Caco-2 (cell line): ENCODE results near the gene KCNQ1OT1. TPM values are rescaled to one million over a fixed set of nuclear protein-coding genes. Genes with fewer than 3 reads are reported as not detected.

Experiments used
- BruUV-seq: library from RNA; stranded (reverse); fragments of 400-500 nt; replicated peaks from 2 replicates; lab custom pipeline; 2021; lab: Mats Ljungman, UMichigan
- CTCF ChIA-PET: fragments of 300-600 bp; sonication (Branson Sonifier 250); formaldehyde crosslinking; loops from one replicate; lab custom pipeline; 2022; ENCODE audit warnings: antibody characterized with exemption; lab: Charles Lee
- POLR2A ChIA-PET: fragments of 300-600 bp; sonication (Branson Sonifier 250); formaldehyde crosslinking; loops from one replicate; lab custom pipeline; 2022; ENCODE audit warnings: antibody characterized with exemption; lab: Charles Lee
- DNase-seq, 2 experiments: peaks; one replicate each; pipeline versions ENCODE4 v3.0.0 to v3.0.0-alpha.2; 2020 to 2022
- H3K27me3 ChIP-seq: replicated peaks from 2 replicates; pipeline ENCODE4 v1.6.0; 2011; ENCODE audit warnings: low read length; ENCODE audit not compliant: control insufficient read depth, insufficient read depth
- H3K36me3 ChIP-seq: 2 replicates; pipeline ENCODE4 v1.5.1; 2011; ENCODE audit warnings: low read length; ENCODE audit not compliant: control insufficient read depth, insufficient read depth
- H3K4me1 ChIP-seq: fragments of 250-450 bp; sonication (Bioruptor Pico); 2 replicates; pipeline ENCODE4 v1.5.1; 2020; ENCODE audit warnings: mild to moderate bottlenecking
- H3K4me3 ChIP-seq: 2 replicates; pipeline ENCODE4 v1.5.1; 2011; ENCODE audit warnings: low read depth, mild to moderate bottlenecking, control low read depth, low read length
- H3K9me3 ChIP-seq: fragments of 250-450 bp; sonication (Bioruptor Pico); 2 replicates; pipeline ENCODE4 v1.5.1; 2020; ENCODE audit warnings: mild to moderate bottlenecking, moderate library complexity
- H3K27ac Mint-ChIP-seq: one replicate; pipeline ENCODE4 v1.8.0; 2022; ENCODE audit warnings: mixed read lengths; ENCODE audit not compliant: unreplicated experiment
- H3K27me3 Mint-ChIP-seq: one replicate; pipeline ENCODE4 v1.8.0; 2022; ENCODE audit warnings: mixed read lengths; ENCODE audit not compliant: insufficient read depth, unreplicated experiment
- H3K36me3 Mint-ChIP-seq: one replicate; pipeline ENCODE4 v1.8.0; 2022; ENCODE audit warnings: mild to moderate bottlenecking, mixed read lengths; ENCODE audit not compliant: insufficient read depth, unreplicated experiment
- H3K4me1 Mint-ChIP-seq: one replicate; pipeline ENCODE4 v1.8.0; 2022; ENCODE audit warnings: low read depth, mixed read lengths; ENCODE audit not compliant: unreplicated experiment
- H3K4me3 Mint-ChIP-seq: one replicate; pipeline ENCODE4 v1.8.0; 2022; ENCODE audit warnings: mild to moderate bottlenecking, moderate library complexity, mixed read lengths; ENCODE audit not compliant: unreplicated experiment
- H3K9me3 Mint-ChIP-seq: one replicate; pipeline ENCODE4 v1.8.0; 2022; ENCODE audit warnings: mixed read lengths; ENCODE audit not compliant: unreplicated experiment
- CTCF ChIP-seq, 2 experiments: fragments of 200-600 bp in 1 of 2; IDR thresholded peaks; 1 replicate in 1 of 2; 2 replicates in 1 of 2; pipeline versions ENCODE4 v1.5.1 to v1.8.0; 2011 to 2022; ENCODE audit warnings: antibody characterized with exemption in 1 of 2, control low read depth in 1 of 2, inconsistent platforms in 1 of 2, low read depth in 1 of 2, low read length in 1 of 2, mild to moderate bottlenecking in 1 of 2, moderate library complexity in 1 of 2; ENCODE audit not compliant: insufficient read depth in 1 of 2, severe bottlenecking in 1 of 2, unreplicated experiment in 1 of 2
- intact Hi-C: fragments of 100-400 bp; cut with micrococcal nuclease; formaldehyde crosslinking; loops from one replicate; pipeline ENCODE4 v1.10.0; 2022; ENCODE audit not compliant: unreplicated experiment
- total RNA-seq: library from RNA; stranded (reverse); gene quantifications from 2 replicates; pipeline ENCODE4 v1.2.3, GENCODE V29; 2022

Gene KCNQ1OT1
- total RNA-seq, 1 experiment from 2014 or later = 7.5 TPM

GRCh38 chr11:2691991-2692875, 7.6 kb downstream of the KCNQ1OT1 start:
- intact Hi-C loops = loop anchor here (1.0 kb wide), 1 partner anchor 196 kb away; no protein-coding TSS in a partner anchor
- H3K4me3 ChIP-seq = no peak overlapping the region

GRCh38 chr11:2691355-2691761, 8.4 kb downstream of the KCNQ1OT1 start:
- H3K36me3 Mint-ChIP-seq = peaks cover 54% of the 10 kb centered on the region
- peaks cover 16% of the 10 kb centered on the region for H3K4me1 ChIP-seq
- no peaks in the 10 kb centered on the region for H3K27me3 ChIP-seq
- TF ChIP-seq CTCF (IDR thresholded peaks at IDR 0.05; ENCODE audit: insufficient read depth in 1 of 2, low read depth in 1 of 2, low read length in 1 of 2, severe bottlenecking in 1 of 2, unreplicated experiment in 1 of 2) = no peak
- intact Hi-C loops = no loop called here
- H3K4me3 Mint-ChIP-seq = no peak overlapping the region
- ChIA-PET POLR2A (interaction anchor here (1.0 kb wide), 1 partner anchor 9 kb away, joined by 3 read pairs; the partner anchor contains the start of gene KCNQ1OT1), CTCF (no interaction called here)
- H3K27me3 Mint-ChIP-seq = no peaks in the 10 kb centered on the region
- peaks cover 18% of the 10 kb centered on the region for H3K36me3 ChIP-seq
- no peak overlapping the region for H3K27ac Mint-ChIP-seq
- no TSS peak for BruUV-seq
- peaks cover 27% of the 10 kb centered on the region for H3K4me1 Mint-ChIP-seq
- DNase-seq = peak in 1 of 2 experiments; percentile 17
- H3K9me3 Mint-ChIP-seq = no peaks in the 10 kb centered on the region
- H3K9me3 ChIP-seq = no peaks in the 10 kb centered on the region
- no peak overlapping the region for H3K4me3 ChIP-seq

More at GRCh38 chr11:2691991-2692875, 7.6 kb downstream of the KCNQ1OT1 start:
- H3K36me3 Mint-ChIP-seq = peaks cover 63% of the 10 kb centered on the region
- CTCF ChIA-PET = interaction anchor here (0.6 to 0.9 kb wide), 2 partner anchors 161 to 196 kb away, joined by 3 to 4 read pairs; no protein-coding TSS in a partner anchor
- peaks cover 12% of the 10 kb centered on the region for H3K36me3 ChIP-seq
- H3K9me3 Mint-ChIP-seq = no peaks in the 10 kb centered on the region
- POLR2A ChIA-PET = no interaction called here
- H3K4me3 Mint-ChIP-seq = no peak overlapping the region
- H3K27me3 ChIP-seq = no peaks in the 10 kb centered on the region
- H3K27me3 Mint-ChIP-seq = no peaks in the 10 kb centered on the region
- peak; percentile 46 to 55 for DNase-seq
- no TSS peak for BruUV-seq
- peak; percentile 33 to 70 for TF ChIP-seq CTCF (IDR thresholded peaks at IDR 0.05; ENCODE audit: insufficient read depth in 1 of 2, low read depth in 1 of 2, low read length in 1 of 2, severe bottlenecking in 1 of 2, unreplicated experiment in 1 of 2)
- no peak overlapping the region for H3K27ac Mint-ChIP-seq
- peaks cover 19% of the 10 kb centered on the region for H3K4me1 ChIP-seq
- peaks cover 34% of the 10 kb centered on the region for H3K4me1 Mint-ChIP-seq
- no peaks in the 10 kb centered on the region for H3K9me3 ChIP-seq

GRCh38 chr11:2690596-2691354, 9.0 kb downstream of the KCNQ1OT1 start:
- peaks cover 27% of the 10 kb centered on the region for H3K4me1 Mint-ChIP-seq
- BruUV-seq = no TSS peak
- H3K36me3 Mint-ChIP-seq = peaks cover 49% of the 10 kb centered on the region
- H3K9me3 Mint-ChIP-seq = no peaks in the 10 kb centered on the region
- no peak overlapping the region for H3K4me3 Mint-ChIP-seq
- H3K27me3 Mint-ChIP-seq = no peaks in the 10 kb centered on the region
- ChIA-PET POLR2A (interaction anchor here (1.0 kb wide), 1 partner anchor 9 kb away, joined by 3 read pairs; the partner anchor contains the start of gene KCNQ1OT1), CTCF (no interaction called here)
- Histone ChIP-seq H3K4me3 (no peak overlapping the region), H3K4me1 (peaks cover 11% of the 10 kb centered on the region), H3K9me3 (no peaks in the 10 kb centered on the region), H3K36me3 (peaks cover 18% of the 10 kb centered on the region), H3K27me3 (no peaks in the 10 kb centered on the region)
- intact Hi-C loops = no loop called here
- DNase-seq = peak in 1 of 2 experiments; percentile 29
- no peak overlapping the region for H3K27ac Mint-ChIP-seq
- no peak for TF ChIP-seq CTCF (IDR thresholded peaks at IDR 0.05; ENCODE audit: insufficient read depth in 1 of 2, low read depth in 1 of 2, low read length in 1 of 2, severe bottlenecking in 1 of 2, unreplicated experiment in 1 of 2)
